Inferior parietal cortex (tissue), 1 donor: ENCODE data around the gene SCGB3A2.

Experiments
- DNase-seq: peaks from one replicate; pipeline ENCODE4 v3.0.0-alpha.2; 2016; ENCODE audit errors: extremely low spot score

SCGB3A2 gene

GRCh38 chr5:147904110-147904509, 25.6 kb downstream of the SCGB3A2 start:
- no peak for DNase-seq

GRCh38 chr5:147906326-147907095, 28.0 kb downstream of the SCGB3A2 start, which contains the start of gene C5orf46:
C5orf46 (minus strand) TSS chr5:147906538; CDS start chr5:147906501, 37 bp downstream.
- DNase-seq = no peak

DNA sequence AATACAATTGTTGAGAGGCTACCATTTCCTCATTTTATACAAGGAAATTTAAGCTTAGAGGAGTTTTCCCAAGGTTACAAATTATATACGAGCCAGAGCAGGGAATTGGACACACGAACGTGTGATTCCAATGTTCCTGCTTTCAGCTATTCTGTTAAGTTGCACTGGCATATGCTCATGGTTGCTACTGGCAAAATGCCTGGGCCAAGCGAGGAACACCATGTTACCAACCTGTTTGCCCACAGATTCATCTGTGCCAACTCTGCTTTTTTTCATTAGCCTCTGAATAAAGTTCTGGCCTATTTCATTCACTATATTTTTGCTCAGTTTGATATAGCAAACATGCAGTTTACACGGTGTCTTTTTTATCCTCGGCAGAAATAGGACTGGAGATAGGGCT, 32.9 kb downstream of the SCGB3A2 start:
- DNase-seq = peak; percentile 35

GRCh38 chr5:147912011-147912410, 33.5 kb downstream of the SCGB3A2 start:
- DNase-seq = no peak

DNA sequence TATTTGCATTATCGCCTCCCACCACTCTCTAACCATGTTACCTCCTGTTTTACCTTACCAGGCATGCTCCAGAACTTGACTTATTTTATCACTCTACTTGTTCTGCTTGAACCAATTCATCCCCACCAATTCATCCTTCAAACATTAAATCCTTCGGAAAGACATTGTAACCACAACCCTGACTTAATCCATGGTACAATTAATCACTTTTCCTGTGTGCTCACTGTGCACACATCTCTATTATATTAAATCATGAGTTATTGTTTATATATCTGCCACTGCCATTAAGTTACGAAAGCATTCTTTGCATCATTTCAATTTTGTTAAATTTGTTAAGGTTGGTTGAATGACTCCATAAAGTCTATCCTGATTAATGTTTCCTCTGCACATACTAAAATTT, 35.3 kb downstream of the SCGB3A2 start:
- DNase-seq = no peak

DNA sequence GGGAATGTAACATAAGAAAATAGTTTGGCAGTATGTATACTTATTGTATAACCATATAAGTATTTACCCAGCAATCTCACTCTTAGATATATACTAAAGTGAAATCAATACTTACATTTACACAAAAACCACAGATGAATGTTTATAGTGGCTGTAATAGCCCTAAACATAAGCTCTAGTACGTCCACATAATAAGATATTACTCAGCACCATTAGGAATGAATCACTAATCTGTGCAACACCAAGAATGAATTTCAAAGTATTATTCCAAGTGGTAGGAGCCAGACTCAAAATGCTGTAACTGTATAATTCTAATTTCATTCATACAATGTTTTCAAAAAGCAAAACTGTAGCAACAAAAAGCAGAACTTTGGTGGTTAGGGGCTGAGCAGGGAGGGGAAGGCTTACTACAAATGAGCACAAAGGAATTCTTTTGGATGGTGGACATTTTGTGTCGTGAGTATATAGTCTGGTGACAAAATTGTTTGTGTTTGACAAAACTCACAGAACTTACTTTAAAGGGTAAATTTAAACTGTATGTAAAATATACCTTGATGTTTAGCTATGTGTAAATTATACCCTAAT, 39.7 kb downstream of the SCGB3A2 start:
- no peak for DNase-seq

GRCh38 chr5:147918899-147919298, 40.4 kb downstream of the SCGB3A2 start:
- DNase-seq = no peak

DNA sequence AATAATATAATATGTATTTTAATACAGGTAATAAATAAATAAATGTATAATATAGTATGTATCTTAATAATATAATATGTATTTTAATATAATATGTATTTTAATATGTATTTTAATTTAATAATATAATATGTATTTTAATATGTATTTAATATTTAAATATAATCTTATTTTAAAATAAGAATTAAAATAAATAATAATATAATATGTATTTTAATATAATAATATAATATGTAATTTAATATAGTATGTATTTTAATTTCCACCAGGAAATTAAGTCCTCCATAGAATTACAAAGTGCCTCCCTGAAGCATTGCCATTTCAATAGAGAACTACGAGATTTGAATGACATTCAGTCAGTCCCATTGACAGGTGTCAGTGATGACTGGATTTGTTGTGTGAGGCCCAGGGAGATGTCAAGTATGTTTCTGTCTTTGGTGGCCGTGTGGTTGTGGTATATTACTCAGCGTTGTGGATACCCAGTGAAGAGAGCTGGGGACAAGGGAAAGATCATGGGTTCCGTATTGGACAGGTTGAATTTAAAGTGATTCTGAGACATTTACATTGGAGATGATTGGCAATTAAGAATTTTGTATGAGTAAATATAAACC, 42.0 kb downstream of the SCGB3A2 start:
- DNase-seq = no peak

- DNase-seq = no peak
Observed at GRCh38 chr5:147921136-147921535, 42.6 kb downstream of the SCGB3A2 start.

- DNase-seq = no peak
Observed at GRCh38 chr5:147925020-147925419, 46.5 kb downstream of the SCGB3A2 start.

DNA sequence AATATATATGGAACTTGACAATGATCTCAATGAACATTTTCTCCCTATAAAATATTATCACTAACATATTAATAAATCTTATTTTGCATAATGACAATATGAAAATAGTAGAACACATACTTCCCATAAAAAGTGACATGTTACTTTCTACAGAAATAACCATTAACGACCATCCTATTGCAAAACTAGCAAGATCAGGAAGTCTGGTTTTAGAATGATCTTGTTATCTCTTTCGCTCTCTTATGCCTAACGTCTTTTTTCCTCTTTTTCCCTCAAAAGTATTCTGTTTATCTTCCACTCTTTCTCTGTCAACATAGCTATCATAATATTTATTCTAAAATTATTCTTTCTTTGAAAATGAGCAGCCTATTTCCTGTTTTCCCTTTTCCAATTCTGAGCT, 49.4 kb downstream of the SCGB3A2 start:
- DNase-seq = no peak

- DNase-seq = no peak
Observed at GRCh38 chr5:147930769-147931168, 52.3 kb downstream of the SCGB3A2 start.
